RPMI8226 (cell line): ENCODE data around the gene SAFB.

ENCODE experiments used
- DNase-seq: peaks from one replicate; pipeline ENCODE4 v3.0.0-alpha.2; 2015

SAFB gene

DNA sequence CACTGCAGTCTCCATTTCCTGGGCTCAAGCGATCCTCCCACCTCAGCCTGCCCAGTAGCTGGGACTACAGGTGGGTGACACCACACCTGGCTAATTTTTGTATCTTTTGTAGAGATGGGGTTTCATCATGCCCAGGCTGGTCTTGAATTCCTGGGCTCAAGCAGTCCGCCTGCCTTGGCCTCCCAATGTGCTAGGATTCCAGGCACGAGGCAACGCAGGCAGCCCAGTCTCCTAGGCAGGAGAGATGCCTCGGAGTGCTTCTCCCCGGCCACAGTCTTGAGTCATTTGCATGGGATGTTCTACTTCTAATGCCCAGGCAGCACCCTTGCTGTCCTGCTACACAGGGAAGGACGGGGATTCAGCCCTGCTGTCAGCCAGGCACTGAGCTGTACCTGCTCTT, 48.7 kb downstream of the SAFB start:
- no peak for DNase-seq

- no peak for DNase-seq
Measured at GRCh38 chr19:5672708-5673459, 50.0 kb downstream of the SAFB start.

DNA sequence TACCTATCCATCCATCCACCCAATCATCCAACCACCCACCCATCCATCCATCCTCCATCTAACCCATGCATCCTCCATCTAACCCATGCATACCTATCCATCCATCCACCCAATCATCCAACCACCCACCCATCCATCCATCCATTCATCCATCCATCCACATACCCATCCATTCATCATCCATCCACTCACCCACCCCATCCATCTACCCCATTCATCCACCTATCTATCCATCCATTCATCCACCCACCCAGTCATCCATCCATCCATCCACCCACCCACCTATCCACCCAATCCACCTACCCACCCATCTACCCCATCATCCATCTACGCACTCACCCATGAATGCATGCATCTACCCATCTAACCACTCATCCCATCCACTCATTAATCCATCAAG, 50.9 kb downstream of the SAFB start:
- no peak for DNase-seq

DNA sequence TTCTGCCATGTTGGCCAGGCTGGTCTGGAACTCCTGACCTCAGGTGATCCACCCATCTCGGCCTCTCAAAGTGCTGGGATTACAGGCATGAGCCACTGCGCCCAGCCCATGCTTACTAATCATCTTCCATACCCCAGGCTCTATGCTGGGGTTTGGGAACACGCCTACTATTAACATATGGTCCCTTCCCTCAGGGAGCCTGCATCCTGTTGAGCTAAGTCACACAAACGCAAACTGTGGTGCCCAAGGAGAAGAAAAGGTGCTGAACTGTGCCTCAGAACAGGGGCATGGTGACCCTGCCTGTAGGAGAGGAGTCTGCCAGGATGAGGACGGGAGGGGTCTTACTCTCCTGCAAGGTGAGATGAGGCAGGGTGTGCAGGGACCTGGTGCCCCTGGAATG, 51.8 kb downstream of the SAFB start:
- no peak for DNase-seq

DNA sequence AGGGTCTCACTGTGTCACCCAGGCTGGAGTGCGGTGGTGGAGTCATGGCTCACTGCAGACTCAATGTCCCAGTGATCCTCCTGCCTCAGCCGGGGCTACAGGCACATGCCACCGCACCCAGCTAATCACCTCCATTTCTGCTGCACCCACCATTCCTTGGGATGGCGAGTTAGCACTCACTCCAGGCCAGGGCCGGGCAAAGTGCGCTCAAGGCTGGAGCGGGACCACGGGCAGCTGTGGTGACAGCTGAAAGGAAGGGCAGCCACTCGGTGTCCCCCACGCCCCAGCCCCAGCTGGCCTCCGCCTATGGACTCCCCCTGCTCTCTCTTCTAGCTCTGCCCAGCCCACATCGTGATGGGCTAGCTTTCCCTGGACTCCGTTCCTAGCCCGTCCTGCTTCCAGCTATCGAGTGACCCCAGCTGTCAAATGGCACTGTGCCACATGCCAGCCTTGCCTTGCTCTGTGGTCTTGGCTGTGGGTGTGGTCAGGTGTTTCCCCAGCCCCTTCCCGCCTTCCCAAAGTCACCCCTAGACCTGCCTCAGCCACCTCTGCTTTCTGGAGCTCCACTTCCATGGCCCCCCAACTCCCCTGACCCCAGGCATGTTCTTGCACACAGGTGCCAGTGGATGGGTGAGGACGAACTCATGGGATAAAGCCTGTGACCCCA, 53.4 kb downstream of the SAFB start:
- DNase-seq: no peak

- DNase-seq: no peak
Measured at GRCh38 chr19:5676772-5677105, 53.9 kb downstream of the SAFB start.

DNA sequence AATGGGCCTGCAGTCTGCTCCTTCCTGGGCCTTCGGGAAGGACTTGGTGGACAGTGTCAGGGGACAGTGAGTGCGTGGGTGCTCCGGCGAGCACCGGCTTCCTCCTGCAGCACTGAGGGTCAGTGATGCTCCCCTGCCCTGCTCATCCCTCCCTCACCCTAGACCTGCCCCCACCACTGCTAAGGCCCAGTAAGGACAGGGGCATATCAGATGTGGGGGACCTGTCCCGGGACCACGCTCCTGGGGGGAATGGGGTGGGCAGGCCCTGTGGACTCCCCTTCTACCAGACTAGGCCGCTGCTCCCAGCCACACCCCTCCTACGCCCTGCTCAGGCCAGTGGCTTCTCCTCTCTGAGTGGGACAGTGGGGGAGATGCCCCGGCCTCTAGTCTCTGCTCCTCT, 54.3 kb downstream of the SAFB start:
- DNase-seq: no peak

GRCh38 chr19:5677580-5677979, 54.7 kb downstream of the SAFB start:
- DNase-seq: no peak

GRCh38 chr19:5678071-5678718, 55.3 kb downstream of the SAFB start:
- DNase-seq: no peak

GRCh38 chr19:5679289-5680083, 56.6 kb downstream of the SAFB start:
- no peak for DNase-seq

DNA sequence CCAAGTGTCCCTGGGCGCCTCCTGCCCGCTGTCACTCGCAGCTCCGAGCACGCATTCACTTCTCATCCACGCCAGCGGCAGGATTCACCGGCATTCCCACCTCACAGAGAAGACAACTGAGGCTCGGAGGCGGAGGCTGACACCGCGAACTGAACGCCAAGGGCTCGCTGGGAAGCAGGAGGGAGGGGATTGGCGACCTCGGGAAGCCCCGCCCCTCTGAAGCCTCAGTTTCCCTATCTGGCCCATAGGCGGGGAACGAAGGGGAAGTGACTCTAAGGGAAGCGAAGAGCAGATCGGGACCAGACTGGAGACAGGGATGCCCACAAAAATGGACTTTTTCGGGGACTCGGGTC, 57.2 kb downstream of the SAFB start:
- DNase-seq: no peak

DNA sequence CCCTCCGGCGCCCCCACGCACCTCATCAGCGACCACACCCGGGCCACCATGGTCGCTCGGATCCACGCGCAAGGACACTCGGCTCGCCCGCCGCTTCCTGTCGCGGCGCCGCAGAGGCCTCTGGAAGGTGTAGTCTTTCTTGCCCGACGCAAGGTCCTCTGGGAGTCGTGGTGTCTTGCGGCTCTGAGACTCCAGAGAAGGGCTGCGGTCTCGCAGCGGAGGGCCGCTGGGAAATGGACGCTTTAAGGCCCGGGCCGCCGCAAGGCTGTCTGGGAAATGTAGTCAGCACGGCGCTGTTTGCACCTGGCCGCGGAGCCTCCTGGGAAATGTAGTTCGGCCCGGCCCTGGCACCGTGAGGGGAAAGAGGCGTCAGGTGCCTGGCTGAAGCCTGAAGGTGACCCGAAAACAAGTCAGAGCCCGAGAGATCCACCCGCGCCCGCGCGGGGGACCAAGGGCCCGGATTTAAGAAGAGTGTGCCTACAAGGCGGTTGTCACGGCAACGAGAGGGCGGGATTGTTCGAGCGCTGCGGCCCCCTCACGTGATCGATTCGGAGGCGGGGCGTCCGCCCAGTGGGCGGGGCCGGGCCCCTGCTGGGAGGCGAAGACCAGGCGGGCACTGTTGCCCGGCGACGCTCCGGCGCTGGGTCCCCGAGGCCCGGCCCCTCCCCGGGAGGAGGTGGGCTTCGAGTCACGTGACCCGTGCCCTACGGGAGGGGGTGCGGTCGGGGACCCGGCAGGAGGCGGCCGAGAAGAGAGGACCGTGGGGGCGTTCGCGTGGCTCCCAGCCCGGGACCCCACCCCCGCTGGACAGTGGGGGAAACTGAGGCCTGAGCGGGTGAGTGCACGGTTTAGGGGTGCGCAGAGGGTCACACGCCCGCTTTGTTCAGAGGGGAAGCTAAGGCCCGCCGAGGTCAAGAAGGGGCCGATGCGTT, 57.8 kb downstream of the SAFB start, which contains the start of the genes HSD11B1L and MICOS13:
TSS of gene HSD11B1L (plus strand) at position 591 of the 932 bp plus-strand sequence. CDS start 3,806 bp downstream, outside the sequence.
TSS of gene MICOS13 (minus strand) at position 80 of the 932 bp plus-strand sequence. CDS start at position 50, 30 bp downstream.
- peak; percentile 99 for DNase-seq

- DNase-seq: no peak
Measured at GRCh38 chr19:5681391-5682106, 58.7 kb downstream of the SAFB start.

- no peak for DNase-seq
Measured at GRCh38 chr19:5682107-5682482, 59.2 kb downstream of the SAFB start.

- no peak for DNase-seq
Measured at GRCh38 chr19:5683177-5683886, 60.4 kb downstream of the SAFB start.

DNA sequence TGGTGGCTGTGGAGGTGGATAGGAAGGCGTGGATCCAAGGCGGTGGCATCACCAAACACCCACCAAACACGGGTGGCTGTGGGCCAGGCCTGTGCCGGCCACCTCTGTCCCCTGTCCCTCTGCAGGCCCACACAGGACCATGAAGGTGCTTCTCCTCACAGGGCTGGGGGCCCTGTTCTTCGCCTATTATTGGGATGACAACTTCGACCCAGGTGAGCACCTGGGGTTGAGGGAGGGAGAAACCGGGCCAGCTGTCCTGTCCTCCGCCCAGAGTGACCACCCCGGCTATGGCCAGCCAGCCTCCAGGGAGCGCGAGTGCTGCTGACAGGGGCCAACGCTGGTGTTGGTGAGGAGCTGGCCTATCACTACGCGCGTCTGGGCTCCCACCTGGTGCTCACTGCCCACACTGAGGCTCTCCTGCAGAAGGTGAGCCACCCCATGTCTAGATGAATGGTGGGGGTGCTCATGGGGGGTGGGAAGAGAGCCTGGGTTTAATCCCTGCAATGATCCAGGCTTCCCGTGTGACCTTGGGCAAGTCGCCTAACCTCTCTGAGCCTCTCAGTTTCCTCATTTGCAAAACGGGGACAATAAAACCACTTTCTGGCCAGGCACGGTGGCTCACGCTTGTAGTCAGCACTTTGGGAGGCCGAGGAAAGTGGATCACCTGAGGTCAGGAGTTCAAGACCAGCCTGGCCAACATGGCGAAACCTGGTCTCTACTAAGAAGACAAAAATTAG, 62.0 kb downstream of the SAFB start:
- DNase-seq: no peak

- DNase-seq: no peak
Measured at GRCh38 chr19:5686326-5686646, 63.4 kb downstream of the SAFB start.

DNA sequence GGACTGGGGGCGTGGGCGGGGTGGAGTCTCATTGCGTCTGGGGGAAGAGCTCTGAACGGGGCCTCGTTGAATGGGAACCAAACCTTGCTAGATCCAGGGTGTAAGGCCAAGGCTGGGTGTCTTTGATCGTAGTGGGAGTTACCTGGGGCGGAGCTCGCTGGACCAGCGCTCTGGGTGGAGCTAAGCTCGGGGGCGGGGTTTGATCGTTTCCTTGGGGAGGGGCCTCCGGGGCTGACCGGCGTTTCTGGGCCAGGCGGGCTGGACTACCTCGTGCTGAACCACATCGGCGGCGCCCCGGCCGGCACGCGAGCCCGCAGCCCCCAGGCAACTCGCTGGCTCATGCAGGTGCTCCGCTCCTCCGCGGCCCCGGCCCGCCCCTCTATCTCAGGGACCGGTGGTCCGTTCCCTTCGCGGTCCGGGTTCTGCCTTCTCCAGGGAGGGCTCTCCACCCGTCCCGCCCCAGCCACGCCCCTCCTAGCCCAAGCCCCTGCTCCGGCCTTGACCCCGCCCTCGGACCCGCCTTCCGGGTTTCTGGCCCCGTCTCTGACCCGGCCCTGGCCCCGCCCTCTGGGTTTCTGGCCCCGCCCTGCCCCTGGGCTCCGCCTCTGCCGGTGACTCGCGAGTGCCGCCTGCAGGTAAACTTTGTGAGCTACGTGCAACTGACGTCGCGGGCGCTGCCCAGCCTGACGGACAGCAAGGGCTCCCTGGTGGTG, 63.9 kb downstream of the SAFB start:
- peak; percentile 97 for DNase-seq

DNA sequence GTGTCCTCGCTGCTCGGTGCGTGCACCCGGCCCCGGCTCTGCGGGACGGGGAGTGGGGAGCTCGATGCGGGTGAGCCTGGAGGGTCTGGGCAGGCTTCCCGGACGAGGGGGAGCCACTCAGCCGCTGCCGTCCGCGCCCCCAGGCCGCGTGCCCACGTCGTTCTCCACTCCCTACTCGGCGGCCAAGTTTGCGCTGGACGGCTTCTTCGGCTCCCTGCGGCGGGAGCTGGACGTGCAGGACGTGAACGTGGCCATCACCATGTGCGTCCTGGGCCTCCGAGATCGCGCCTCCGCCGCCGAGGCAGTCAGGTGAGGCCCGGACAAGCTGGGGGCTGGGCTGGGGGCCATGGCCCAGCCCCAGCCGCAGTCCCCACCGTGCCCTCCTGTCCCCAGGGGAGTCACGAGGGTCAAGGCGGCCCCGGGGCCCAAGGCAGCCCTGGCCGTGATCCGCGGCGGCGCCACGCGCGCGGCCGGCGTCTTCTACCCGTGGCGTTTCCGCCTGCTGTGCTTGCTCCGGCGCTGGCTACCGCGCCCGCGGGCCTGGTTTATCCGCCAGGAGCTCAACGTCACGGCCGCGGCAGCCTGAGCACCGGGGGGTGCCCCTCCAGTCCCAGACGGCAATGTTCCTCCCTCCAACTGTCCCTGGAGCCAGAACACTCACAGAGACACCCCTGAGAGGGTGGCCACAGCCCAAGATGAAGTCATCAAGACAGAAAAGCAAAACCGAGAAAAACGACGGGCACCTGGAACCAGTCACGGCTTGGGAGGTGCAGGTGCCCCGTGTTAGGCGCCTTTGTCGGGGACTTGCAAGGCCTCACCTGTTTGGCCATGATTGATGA, 64.7 kb downstream of the SAFB start:
- DNase-seq: no peak
